OCI-LY7 (cell line): ENCODE data around the gene P3H2. TPM values are rescaled to one million over a fixed set of nuclear protein-coding genes. Genes with fewer than 3 reads are reported as not detected.

Experiments
- BruUV-seq: library from RNA; stranded (reverse); fragments of 400-500 nt; replicated peaks from 2 replicates; lab custom pipeline; 2021; lab: Mats Ljungman, UMichigan
- CTCF ChIA-PET: fragments of 300-600 bp; sonication (Branson Sonifier 250); formaldehyde crosslinking; loops from one replicate; lab custom pipeline; 2022; ENCODE audit warnings: antibody characterized with exemption; ENCODE audit not compliant: unreplicated experiment; lab: Charles Lee
- POLR2A ChIA-PET: fragments of 300-600 bp; sonication (Branson Sonifier 250); formaldehyde crosslinking; loops from one replicate; lab custom pipeline; 2022; ENCODE audit warnings: antibody characterized with exemption; lab: Charles Lee
- DNase-seq: peaks from one replicate; pipeline ENCODE4 v3.0.0-alpha.2; 2015; ENCODE audit warnings: low spot score
- H2AFZ ChIP-seq: fragments of 200-600 bp; sonication (generic), shearing (Covaris generic); 2 replicates; pipeline ENCODE4 v1.6.1; 2014; ENCODE audit warnings: mild to moderate bottlenecking, antibody characterized with exemption, low read length, moderate library complexity
- H3K27ac ChIP-seq: fragments of 200-600 bp; sonication (generic); 2 replicates; pipeline ENCODE4 v1.5.1; 2014; ENCODE audit warnings: mixed run types, low read depth, mild to moderate bottlenecking, moderate library complexity, low read length, inconsistent platforms; ENCODE audit not compliant: poor library complexity, severe bottlenecking
- H3K36me3 ChIP-seq: fragments of 200-600 bp; sonication (generic); 2 replicates; pipeline ENCODE4 v1.6.1; 2014; ENCODE audit warnings: mild to moderate bottlenecking, antibody characterized with exemption, low read length, moderate library complexity, mixed read lengths; ENCODE audit not compliant: insufficient read depth
- H3K4me1 ChIP-seq: fragments of 200-600 bp; sonication (generic); 2 replicates; pipeline ENCODE4 v1.5.1; 2014; ENCODE audit warnings: mild to moderate bottlenecking, low read length; ENCODE audit not compliant: insufficient read depth, poor library complexity, severe bottlenecking
- H3K4me2 ChIP-seq: fragments of 200-600 bp; sonication (generic); 2 replicates; pipeline ENCODE4 v1.6.1; 2014; ENCODE audit warnings: mild to moderate bottlenecking, low read length
- H3K4me3 ChIP-seq: fragments of 200-600 bp; sonication (generic); 2 replicates; pipeline ENCODE4 v1.5.1; 2014; ENCODE audit warnings: mild to moderate bottlenecking, low read depth, low read length; ENCODE audit not compliant: poor library complexity, severe bottlenecking
- H3K79me2 ChIP-seq: fragments of 200-600 bp; sonication (generic); 2 replicates; pipeline ENCODE4 v1.6.1; 2016; ENCODE audit warnings: low read depth, mild to moderate bottlenecking, low read length, moderate library complexity, mixed read lengths; ENCODE audit not compliant: insufficient read depth
- H3K9me2 ChIP-seq: fragments of 200-600 bp; sonication (generic); 2 replicates; pipeline ENCODE4 v1.6.1; 2016; ENCODE audit warnings: mild to moderate bottlenecking, low read length, mixed read lengths; ENCODE audit not compliant: insufficient read depth
- H3K9me3 ChIP-seq: fragments of 200-600 bp; sonication (generic); 2 replicates; pipeline ENCODE4 v1.6.1; 2014; ENCODE audit warnings: mild to moderate bottlenecking, mixed run types, low read length, mixed read lengths
- H4K20me1 ChIP-seq: fragments of 200-600 bp; sonication (generic); 2 replicates; pipeline ENCODE4 v1.6.1; 2014; ENCODE audit warnings: mild to moderate bottlenecking, antibody characterized with exemption, low read length, moderate library complexity, mixed read lengths; ENCODE audit not compliant: insufficient read depth
- CTCF ChIP-seq: fragments of 200-600 bp; sonication (generic); conservative IDR thresholded peaks from 2 replicates; pipeline ENCODE4 v1.5.1; 2014; ENCODE audit warnings: mild to moderate bottlenecking, antibody characterized with exemption, low read length, moderate library complexity, mixed read lengths
- EZH2phosphoT487 ChIP-seq: fragments of 200-600 bp; sonication (generic); IDR thresholded peaks from 2 replicates; pipeline ENCODE4 v1.6.1; 2018; ENCODE audit warnings: low read depth, borderline replicate concordance, mild to moderate bottlenecking, mixed run types, antibody characterized with exemption, low read length, moderate library complexity, mixed read lengths
- intact Hi-C: fragments of 100-400 bp; cut with micrococcal nuclease; formaldehyde crosslinking; loops from one replicate; pipeline ENCODE4 v1.10.0; 2022; ENCODE audit not compliant: unreplicated experiment
- total RNA-seq, 2 experiments: library from RNA; depleted of rRNA in 1 of 2; stranded (reverse); fragments of >200 nt in 1 of 2; shearing (Covaris generic) in 1 of 2; gene quantifications; 2 replicates each; pipeline ENCODE4 v1.2.3, GENCODE V29; 2014 to 2022

The P3H2 gene
- total RNA-seq, 2 experiments from 2014 or later, result not detected

GRCh38 chr3:190059242-190059590 is 61.5 kb downstream of the P3H2 start:
- ChIA-PET CTCF (no interaction called here), POLR2A (no interaction called here)
- Histone ChIP-seq H3K4me2 (no peak overlapping the region), H3K36me3 (no peaks in the 10 kb centered on the region), H3K9me3 (no peaks in the 10 kb centered on the region), H2AFZ (no peak overlapping the region), H4K20me1 (no peaks in the 10 kb centered on the region), H3K9me2 (no peaks in the 10 kb centered on the region), H3K79me2 (no peaks in the 10 kb centered on the region), H3K27ac (no peak overlapping the region), H3K4me1 (no peaks in the 10 kb centered on the region), H3K4me3 (no peak overlapping the region)
- BruUV-seq, result no TSS peak
- intact Hi-C loops, result no loop called here
- no peak for DNase-seq
- TF ChIP-seq CTCF, result no peak
- TF ChIP-seq EZH2phosphoT487, result no peak

GRCh38 chr3:190058521-190059241 is 62.0 kb downstream of the P3H2 start:
- no peaks in the 10 kb centered on the region for H3K4me1 ChIP-seq
- no peak for DNase-seq
- no peaks in the 10 kb centered on the region for H3K36me3 ChIP-seq
- no peak overlapping the region for H3K4me2 ChIP-seq
- intact Hi-C loops, result no loop called here
- ChIA-PET POLR2A (no interaction called here), CTCF (no interaction called here)
- H3K9me2 ChIP-seq, result no peaks in the 10 kb centered on the region
- H3K27ac ChIP-seq, result no peak overlapping the region
- no peak for TF ChIP-seq EZH2phosphoT487
- no peak for TF ChIP-seq CTCF
- H3K4me3 ChIP-seq, result no peak overlapping the region
- BruUV-seq, result no TSS peak
- no peaks in the 10 kb centered on the region for H4K20me1 ChIP-seq
- no peaks in the 10 kb centered on the region for H3K9me3 ChIP-seq
- no peak overlapping the region for H2AFZ ChIP-seq
- no peaks in the 10 kb centered on the region for H3K79me2 ChIP-seq

- Histone ChIP-seq H3K9me2 (no peaks in the 10 kb centered on the region), H3K4me2 (no peak overlapping the region), H3K36me3 (no peaks in the 10 kb centered on the region), H3K9me3 (no peaks in the 10 kb centered on the region), H3K4me3 (no peak overlapping the region), H4K20me1 (no peaks in the 10 kb centered on the region), H3K79me2 (no peaks in the 10 kb centered on the region), H2AFZ (no peak overlapping the region), H3K27ac (no peak overlapping the region), H3K4me1 (no peaks in the 10 kb centered on the region)
- intact Hi-C loops, result no loop called here
- TF ChIP-seq EZH2phosphoT487 (no peak), CTCF (no peak)
- DNase-seq, result no peak
- POLR2A ChIA-PET, result no interaction called here
- no TSS peak for BruUV-seq
- CTCF ChIA-PET, result no interaction called here
Measured at GRCh38 chr3:190056742-190057141, 64.0 kb downstream of the P3H2 start.
